GM19467 (cell line): ENCODE data around the gene ADIPOR2.
"Not testable (repeated sequence)": the region's sequence is repeated elsewhere in the genome, so short reads cannot be mapped to it uniquely, and the experiment has no call there.

Source experiments
- ATAC-seq: cut with Tn5 transposase; IDR thresholded peaks from one replicate; pipeline ENCODE4 v1.9.1; 2021; ENCODE audit warnings: mild to moderate bottlenecking, moderate library complexity; ENCODE audit not compliant: unreplicated experiment

ADIPOR2 gene

DNA sequence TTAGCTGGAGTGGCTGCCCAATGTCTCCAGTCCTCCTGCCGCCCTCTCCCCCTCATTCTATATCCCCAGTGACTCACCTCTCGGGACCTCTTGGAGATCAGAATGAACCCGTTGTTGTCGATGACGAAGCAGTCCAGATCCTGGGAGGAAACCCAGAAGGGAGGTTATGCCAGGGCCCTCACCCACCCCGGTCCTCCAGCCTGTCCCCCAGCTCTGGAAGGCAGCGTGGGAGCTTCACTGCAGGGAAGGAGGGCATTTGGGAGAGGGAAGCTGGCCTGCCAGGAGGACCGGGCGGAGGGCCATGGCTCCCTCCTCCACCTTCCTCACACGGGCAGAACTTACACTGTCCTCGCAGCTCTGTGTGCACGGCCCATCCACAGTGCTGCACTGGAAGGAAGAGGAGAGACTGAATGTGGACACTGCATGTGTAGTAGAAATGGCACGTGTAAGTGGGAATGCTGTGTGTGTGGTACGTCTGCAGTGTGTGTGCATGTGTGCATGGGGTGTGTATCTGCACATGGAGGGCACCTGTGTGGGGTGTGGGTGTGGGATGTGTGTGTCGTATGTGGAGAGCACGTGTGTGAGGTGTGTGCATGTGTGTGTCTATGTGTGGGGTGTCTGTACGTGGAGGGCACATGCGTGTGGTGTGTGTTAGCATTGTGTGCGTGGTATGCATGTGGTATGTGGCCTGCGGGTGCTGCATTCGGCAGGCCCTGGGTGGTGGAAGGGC lies 119.5 kb downstream of the ADIPOR2 start:
- no peak for ATAC-seq

DNA sequence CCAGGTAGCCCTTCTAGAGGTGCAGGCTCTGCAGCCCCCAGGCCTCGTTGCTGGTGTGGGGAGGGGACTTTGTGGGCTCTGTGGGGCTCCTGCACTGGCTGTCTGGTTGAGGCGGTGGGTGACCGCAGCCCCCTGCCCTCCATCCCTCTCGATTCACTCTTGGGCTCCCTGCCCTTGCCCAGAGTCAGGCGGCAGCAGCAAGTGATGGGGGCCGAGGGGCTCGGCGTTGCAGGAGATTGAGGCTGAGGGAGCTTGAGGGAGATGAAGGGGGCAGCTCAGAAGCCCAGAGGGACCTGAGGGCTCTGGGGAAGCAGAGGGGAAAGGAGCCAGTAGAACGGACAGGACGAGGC lies 120.0 kb downstream of the ADIPOR2 start:
- ATAC-seq = no peak

DNA sequence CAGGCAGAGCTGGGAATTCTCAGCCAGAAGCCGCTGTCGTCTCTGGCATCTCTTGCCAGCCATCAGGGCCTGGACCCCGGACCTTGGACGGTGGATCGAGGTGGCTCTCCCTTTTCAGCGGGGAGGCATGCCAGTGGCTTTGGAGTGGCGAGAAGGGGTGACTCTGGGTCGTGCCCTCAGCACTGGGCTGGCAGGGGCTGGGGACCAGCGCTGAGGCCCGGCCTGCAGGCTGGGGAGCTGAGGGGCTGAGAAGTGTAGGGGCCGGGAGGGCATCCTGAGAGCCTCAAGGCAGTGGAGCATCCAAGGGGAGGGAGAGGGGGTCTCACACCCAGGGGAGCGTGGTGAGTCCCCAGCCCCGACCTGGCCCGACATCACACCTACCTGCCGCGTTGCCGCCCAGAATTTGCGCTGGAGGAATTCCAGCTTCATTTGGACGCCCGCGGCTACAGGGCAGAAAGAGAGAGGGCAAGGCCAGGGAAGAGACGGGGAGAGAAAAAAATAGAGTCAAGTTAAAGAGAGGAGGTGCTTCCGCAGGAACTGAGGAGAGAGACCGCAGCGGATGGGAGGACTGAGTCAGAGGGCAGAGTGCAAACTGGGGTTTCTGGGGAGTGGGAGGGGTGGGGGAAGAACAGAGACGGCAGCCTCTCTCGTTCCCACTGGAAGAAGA lies 120.5 kb downstream of the ADIPOR2 start:
- no peak for ATAC-seq

DNA sequence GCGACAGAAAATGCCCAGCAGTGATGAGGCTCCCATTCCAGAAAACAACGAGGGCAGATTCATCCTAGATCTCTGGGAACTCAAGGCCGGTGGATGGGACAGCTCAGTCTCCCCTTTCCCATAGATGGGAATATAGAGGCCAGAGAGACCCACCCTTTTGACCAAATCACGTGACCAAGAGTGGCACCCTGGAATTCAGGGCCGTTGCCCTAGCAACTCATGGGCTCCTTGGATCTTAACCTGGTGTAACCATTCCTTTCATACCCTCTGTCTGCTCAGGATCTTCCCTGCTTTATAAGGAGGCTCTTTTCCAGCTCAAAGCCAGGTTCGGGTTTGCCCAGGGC lies 121.0 kb downstream of the ADIPOR2 start:
- ATAC-seq = no peak

DNA sequence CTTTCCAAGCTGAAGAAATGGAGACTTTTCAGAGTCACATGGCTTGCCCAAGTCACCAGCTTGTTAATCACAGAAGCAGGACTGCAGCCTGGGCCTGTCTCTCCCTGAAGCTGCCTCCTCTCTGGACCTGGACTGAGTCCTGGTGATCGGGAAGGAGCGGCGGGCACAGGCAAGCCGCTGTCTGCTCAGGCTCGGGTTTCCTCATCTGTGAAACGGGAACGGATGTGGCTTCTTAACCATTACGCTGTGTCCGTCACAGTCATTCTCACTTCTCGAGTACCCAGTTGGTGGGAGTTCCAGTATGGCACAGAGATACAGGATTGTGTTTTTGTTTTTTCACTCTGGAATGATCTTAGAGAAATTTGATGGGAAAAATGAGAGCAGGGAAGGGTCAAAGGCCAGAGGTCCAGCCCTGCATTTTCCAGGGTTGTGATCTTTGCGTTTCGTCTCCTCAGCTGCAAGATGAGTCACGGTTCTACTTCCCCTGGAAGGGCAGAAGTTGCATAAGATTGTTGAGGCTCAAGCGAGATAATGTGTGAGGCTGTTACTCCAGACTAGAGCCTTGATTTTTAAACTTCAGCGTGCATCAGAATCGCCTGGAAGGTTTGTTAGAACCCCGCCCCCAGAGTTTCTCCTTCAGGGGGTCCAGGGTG lies 121.9 kb downstream of the ADIPOR2 start:
- no peak for ATAC-seq

DNA sequence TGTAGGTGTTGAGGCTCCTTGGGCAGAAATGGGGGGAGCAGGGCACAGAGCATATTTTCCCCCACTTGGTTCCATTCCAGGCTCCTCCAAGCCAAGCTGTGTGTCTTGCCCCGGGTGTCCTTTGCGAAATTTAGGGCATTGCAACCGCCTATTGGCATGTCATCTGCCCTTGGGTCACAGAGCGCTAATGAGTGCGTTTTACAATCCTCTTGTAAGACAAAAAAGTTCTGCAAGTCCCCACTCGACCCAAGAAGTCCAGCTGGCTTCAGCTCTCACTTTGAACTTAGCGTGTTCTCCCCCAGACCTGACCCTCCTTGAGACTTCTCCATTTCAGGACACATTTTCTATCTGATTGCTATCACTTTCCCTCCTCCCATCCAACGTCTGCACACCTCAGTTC lies 123.4 kb downstream of the ADIPOR2 start:
- ATAC-seq = no peak

- no peak for ATAC-seq
These were observed 124.2 kb downstream of the ADIPOR2 start for GRCh38 chr12:1815108-1815507.

- ATAC-seq = no peak
These were observed 125.2 kb downstream of the ADIPOR2 start for GRCh38 chr12:1815814-1816729.

- ATAC-seq = no peak
These were observed 126.0 kb downstream of the ADIPOR2 start for GRCh38 chr12:1816730-1817348.

GRCh38 chr12:1817928-1818327 lies 127.1 kb downstream of the ADIPOR2 start:
- ATAC-seq = not testable (repeated sequence)

GRCh38 chr12:1819050-1819449 lies 128.2 kb downstream of the ADIPOR2 start:
- no peak for ATAC-seq

DNA sequence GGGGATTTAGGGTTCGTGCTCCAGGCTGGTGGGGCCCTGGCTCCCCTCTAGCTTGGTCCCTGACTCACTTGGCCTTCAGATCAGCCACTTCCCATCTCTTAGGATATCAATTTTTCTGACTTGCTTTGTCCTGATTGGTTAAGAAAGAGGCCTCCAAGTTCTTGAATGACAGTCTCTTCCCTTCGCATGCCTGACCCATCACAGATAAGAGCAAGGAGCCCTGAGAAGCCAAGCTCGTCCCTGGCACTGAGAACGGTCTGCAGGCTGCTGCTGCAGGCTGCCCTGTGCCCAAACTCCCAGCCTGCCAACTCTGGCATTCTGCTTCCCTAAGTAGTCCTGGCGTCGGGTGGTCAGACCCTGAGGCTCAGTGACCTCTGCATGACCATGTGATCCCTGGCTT lies 128.7 kb downstream of the ADIPOR2 start:
- ATAC-seq = no peak

DNA sequence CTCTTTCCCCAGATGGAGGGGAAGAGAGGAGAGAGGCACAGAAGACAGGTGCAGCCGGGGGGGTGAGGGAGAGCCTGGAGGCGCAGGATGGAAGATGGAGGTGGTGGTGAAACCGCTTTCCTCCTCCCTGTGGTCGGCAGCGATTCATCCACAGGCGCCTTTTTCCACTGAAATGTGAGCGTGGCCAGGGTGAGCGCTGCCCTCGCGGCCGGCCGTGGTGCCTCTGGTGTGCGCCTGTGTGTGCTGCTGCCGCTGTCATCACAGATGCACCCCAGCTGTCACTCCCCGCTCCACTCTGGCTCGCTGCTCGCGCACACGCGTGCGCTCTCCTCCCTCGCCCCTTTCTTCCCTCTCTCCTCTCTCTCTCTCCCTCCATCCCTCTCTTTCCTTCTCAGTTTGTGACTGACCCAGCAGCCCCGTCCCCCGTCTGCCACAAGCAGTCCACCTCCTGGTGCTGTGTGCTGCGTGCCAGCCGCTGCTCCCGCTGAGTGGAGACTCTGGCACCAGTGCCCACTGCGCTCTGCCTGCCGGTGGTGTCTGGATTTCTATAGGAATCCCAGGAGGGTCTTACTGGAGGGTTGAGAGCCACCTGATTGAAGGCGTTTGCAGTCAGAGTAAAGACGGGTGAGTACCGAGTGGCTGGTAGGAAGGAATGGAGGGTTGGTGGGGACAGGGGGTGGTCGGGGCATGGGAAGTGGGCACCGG lies 129.5 kb downstream of the ADIPOR2 start, which contains the start of gene LRTM2:
LRTM2 (plus strand) TSS at position 375 of the 705 bp plus-strand sequence. CDS start 7,584 bp downstream, outside the sequence.
- no peak for ATAC-seq

DNA sequence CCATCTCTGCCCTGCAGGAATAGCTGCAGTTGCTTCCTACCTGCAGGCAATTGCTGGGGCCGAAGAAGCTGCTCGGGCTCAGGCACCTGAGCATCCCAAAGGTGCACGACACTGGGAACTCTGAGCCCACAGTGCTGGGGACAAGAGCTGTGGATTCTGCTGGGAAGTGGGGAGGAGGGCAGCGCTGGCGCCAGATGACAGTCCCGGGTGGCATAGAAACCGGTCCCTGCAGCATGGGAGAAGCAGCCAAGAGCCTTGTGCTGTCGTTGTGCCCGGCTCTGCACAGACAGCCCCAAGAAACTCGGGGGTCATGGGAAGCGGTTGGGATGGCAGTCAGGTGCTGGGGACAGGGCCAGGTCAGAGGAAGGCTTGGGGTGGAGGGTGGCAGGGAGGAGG lies 130.0 kb downstream of the ADIPOR2 start:
- no peak for ATAC-seq

DNA sequence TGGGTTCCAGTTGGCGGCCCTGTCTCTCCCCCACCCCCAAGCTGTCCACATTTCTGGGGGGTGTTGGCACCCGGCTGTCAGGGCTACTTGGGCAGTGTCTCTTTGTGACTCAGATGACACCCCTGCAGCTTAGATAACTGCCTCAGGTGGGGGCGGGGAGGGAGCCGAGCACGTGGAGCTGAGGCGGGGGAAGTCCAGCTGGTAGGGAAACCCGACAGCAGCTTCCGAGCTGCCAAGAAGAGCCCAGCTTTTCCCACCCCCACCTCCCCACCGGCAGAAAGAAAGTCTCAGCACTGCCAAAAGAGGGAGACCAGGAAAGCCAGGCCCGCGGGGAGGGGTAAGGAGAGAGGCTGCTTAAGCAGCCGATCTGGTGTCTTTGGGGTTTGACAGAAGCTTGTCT lies 130.9 kb downstream of the ADIPOR2 start:
- no peak for ATAC-seq

GRCh38 chr12:1822699-1823098 lies 131.8 kb downstream of the ADIPOR2 start:
- ATAC-seq = no peak

- no peak for ATAC-seq
These were observed 132.4 kb downstream of the ADIPOR2 start for GRCh38 chr12:1823237-1823636.

DNA sequence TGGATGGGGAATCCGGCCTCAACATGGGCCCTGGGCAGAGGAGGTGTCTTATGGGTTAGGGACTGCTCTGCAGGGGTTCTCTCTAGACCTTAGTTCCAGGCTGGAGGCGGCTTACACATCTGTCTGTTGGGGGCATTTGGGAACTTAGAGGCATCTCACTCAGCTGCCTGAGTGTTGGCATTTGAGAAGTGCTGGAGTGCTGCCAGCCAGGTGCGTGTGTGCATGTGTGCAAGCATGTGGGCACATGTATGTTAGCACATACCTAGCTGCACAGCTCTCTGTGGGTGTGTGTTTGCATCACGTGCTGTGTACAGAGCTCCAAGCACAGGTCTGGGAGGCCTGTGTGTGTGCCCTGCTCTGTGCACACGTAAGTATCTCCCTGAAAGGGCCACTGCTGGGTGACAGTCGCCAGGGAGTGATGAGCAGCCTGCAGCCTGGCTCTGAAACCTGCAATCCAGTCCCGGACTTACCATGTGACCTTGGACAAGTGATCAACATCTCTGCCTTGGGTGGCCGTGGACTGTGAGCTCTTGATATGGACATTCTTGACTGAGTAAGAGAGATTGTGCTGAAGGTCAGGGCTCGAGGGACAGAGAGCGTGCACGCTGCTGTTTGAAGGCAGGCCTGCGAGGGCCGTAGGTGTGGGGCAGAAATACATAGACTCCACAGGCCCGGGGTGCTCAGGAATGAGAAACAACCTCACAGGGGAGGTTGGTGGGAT lies 134.7 kb downstream of the ADIPOR2 start:
- ATAC-seq = no peak

- ATAC-seq = no peak
These were observed 135.5 kb downstream of the ADIPOR2 start for GRCh38 chr12:1826401-1826800.
